ENCODE results near the gene ZNF18. TPM values are rescaled to one million over a fixed set of nuclear protein-coding genes. Genes with fewer than 3 reads are reported as not detected.
"Not testable (repeated sequence)": the region's sequence is repeated elsewhere in the genome, so short reads cannot be mapped to it uniquely, and the experiment has no call there.

The ZNF18 gene
- polyA plus RNA-seq, 4 donors = 10.8 to 12.4 (median 10.9) TPM

- no peak for DNase-seq (ENCODE audit: low read depth in 4 of 4, low spot score in 3 of 4)
Measured at GRCh38 chr17:11986942-11987329, 10.3 kb downstream of the ZNF18 start.

DNA sequence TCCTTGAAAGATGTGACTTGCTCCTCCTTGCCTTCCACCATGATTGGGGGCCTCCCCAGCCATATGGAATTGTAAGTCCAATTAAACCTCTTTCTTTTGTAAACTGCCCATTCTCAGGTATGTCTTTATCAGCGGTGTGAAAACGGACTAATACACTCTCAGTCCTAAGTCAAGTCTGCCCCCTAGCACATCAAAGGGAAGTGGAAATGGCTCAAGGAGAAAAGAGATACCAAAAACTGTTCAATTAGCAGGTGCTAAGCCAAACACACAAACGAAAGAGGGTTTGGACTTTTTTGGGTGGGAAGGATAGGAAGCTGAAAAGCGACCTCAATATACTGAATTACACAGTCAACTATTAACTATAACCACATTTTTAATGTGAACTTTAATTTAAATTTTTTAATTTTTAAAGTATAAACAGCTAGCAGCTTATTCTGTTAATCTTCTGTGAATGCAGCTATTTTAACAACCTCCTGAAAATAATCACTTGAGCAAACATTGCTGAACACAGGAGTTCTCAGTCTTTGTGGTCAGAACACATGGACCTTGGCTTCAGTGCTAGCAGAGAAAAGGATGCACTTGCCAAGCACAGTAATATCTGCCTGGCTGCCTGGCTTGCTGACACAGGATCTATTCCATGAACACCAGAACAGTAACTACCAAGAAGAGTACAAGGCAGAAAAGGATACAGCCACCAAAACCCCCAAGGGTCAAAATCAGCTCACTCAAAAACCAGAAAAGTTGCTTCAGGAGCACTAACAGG is 10.9 kb downstream of the ZNF18 start:
- no peak for DNase-seq (ENCODE audit: low read depth in 4 of 4, low spot score in 3 of 4)

- no peak for DNase-seq (ENCODE audit: low read depth in 4 of 4, low spot score in 3 of 4)
Measured at GRCh38 chr17:11981862-11982261, 15.4 kb downstream of the ZNF18 start.

GRCh38 chr17:11980813-11981212 is 16.5 kb downstream of the ZNF18 start:
- DNase-seq (ENCODE audit: low read depth in 4 of 4, low spot score in 3 of 4) = no peak

DNA sequence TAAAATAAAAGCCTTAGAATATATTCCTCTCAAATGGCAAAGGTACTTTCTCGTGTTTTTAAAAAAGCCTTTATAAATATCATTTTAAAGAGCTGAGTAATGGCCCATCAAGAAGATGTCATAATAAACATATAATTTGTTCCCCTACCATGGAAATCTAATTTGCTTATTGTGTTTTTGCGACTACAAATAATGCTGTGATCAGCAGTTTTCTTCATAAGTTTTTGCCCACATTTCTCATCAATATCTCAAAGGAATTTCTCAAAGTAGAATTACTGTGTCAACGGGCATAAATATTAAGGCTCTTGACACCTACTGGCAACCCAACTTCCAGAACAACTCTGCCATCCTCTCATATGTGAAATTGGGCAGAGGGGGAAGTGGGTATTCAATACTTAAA is 17.5 kb downstream of the ZNF18 start:
- no peak for DNase-seq (ENCODE audit: low read depth in 4 of 4, low spot score in 3 of 4)

GRCh38 chr17:11972741-11973140 is 24.5 kb downstream of the ZNF18 start:
- not testable (repeated sequence) for DNase-seq (ENCODE audit: low read depth in 4 of 4, low spot score in 3 of 4)

DNA sequence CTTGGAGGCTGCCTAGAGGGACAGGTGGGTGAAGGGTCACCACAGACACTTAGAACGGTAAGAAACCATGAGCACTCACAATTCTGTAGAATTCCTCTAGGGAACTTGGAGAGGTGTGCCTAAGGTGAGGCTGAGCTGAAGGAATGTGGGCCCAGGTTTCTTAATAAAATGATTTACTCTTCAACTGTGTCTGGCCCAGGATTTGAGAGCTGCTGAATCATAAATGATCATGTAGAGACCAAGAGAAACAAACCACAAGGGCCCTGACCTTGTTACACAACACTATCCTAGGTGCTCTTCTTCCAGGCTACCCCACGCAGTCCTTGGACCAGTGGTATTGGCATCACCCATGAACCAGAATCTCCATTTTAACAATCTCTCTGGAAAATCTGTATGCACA is 27.7 kb downstream of the ZNF18 start:
- no peak for DNase-seq (ENCODE audit: low read depth in 4 of 4, low spot score in 3 of 4)

- no peak for DNase-seq (ENCODE audit: low read depth in 4 of 4, low spot score in 3 of 4)
Measured at GRCh38 chr17:11954936-11955335, 42.3 kb downstream of the ZNF18 start.

GRCh38 chr17:11953924-11954323 is 43.4 kb downstream of the ZNF18 start:
- DNase-seq (ENCODE audit: low read depth in 4 of 4, low spot score in 3 of 4) = no peak

- no peak for DNase-seq (ENCODE audit: low read depth in 4 of 4, low spot score in 3 of 4)
Measured at GRCh38 chr17:11952610-11953009, 44.7 kb downstream of the ZNF18 start.

DNA sequence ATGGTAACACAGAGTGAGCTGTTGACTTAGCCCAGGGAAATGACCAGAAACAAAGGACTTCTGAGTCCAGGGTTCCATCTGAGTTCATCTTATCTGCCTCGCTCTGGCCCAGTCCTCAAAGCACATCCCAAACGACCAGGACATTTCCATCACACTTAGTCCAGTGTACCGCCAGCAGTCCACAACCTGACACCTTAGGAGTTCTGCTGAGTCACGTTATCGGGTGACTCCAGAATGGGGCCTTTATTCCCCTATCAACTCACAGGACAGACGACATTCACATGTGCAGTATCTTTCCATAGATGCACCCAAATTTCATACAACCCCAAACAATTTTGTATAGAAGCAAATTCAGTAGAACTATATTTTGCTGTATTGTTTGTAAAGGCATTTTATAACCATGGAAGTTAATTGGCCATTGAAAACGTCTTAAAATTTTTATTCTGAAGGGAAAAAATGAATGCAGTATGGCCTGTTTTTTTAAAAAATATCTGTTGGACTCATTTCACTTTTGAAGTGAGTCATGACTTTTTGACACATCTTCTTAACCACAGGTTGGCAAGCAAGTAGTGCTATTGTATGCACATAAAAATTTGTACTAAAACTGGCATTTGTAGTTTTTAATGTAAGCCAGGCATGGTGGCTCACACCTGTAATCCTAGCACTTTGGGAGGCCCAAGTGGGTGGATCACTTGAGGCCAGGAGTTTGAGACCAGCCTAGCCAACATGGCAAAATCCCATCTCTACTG is 46.3 kb downstream of the ZNF18 start:
- no peak for DNase-seq (ENCODE audit: low read depth in 4 of 4, low spot score in 3 of 4)

- not testable (repeated sequence) for DNase-seq (ENCODE audit: low read depth in 4 of 4, low spot score in 3 of 4)
Measured at GRCh38 chr17:11949571-11949970, 47.7 kb downstream of the ZNF18 start.

DNA sequence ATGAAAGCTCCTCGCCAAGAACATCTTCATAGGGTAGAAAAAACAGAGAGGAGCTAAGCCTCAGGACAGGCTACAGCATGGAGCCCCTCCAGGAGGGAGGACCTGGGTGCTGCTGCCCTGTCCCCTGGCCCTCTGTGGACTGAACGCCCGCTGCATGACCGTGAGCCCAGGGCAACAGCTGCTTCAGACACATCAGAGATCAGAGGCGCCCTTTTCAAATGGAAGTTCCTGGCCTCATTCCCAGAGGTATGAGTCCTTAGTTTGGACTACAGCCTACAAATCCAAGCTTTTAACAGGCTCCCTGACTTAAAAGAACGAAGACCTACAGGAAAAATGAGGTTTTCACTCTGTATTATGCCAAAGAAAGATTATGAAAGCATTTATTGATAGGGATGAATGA is 48.5 kb downstream of the ZNF18 start:
- DNase-seq (ENCODE audit: low read depth in 4 of 4, low spot score in 3 of 4) = no peak

- DNase-seq (ENCODE audit: low read depth in 4 of 4, low spot score in 3 of 4) = no peak
Measured at GRCh38 chr17:11944587-11944986, 52.7 kb downstream of the ZNF18 start.

- no peak for DNase-seq (ENCODE audit: low read depth in 4 of 4, low spot score in 3 of 4)
Measured at GRCh38 chr17:11943759-11944347, 53.4 kb downstream of the ZNF18 start.

DNA sequence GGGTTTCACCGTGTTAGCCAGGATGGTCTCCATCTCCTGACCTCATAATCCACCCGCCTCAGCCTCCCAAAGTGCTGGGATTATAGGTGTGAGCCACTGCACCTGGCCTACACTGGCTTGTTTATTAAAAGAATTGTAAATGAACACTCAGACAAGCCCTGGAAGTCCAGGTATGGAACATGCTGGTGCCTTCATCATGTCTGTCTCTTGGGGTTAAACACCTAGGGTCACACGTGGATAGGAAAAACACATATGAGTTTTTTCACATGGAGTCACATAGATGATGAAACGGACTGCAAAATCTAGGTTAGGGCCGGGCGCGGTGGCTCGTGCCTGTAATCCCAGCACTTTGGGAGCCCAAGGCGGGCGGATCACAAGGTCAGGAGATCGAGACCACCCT is 54.2 kb downstream of the ZNF18 start:
- DNase-seq (ENCODE audit: low read depth in 4 of 4, low spot score in 3 of 4) = not testable (repeated sequence)

DNA sequence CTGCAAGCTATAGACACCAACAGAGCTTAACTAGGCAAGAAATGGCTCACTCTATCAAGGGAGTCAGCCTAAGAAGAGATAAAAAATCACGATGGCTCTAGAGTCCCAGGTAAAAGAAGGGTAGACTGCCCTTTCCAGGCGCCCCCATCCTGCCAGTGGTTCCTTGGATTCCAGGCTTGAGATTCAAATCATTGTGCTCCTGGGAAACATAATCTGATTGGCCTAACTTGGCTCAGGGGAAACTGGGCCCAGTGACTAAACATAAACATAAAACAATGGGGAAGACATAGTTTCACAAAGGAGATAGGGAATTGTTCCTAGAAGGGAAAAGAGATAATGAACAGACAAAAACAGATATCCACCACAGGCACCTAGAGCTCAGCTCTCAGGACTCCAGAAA is 56.4 kb downstream of the ZNF18 start:
- DNase-seq (ENCODE audit: low read depth in 4 of 4, low spot score in 3 of 4) = no peak

DNA sequence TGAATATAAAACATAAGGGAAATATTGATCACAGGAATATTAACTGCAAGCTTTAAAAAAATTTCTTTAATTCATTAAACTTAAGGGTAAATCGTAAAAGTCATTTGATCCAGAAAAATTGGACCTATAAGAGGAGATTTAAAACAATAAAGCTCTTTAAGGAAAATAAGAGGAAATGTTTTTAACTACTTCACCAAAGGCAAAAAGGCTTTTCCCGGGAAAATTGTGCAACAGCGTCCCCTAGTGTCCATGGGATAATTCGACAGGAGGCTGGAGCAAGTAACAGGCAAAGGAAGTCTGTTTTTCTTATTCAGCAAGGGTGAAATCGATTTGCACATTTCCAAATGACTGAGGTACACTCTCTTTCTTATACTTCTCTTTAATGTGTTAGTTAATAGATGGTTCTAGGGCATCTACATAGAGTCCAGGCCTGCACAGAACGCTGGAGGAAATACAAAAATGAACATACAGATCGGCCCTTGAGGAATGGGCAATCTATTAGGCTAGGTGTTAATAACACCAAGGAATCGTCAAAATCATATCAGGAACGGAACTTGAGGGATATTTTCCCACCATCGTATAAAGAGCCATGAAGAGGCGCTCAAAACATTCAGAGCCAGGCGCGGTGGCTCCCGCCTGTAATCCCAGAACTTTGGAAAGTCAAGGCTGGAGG is 61.4 kb downstream of the ZNF18 start:
- DNase-seq (ENCODE audit: low read depth in 4 of 4, low spot score in 3 of 4) = peak; percentile 19 to 57 (median 46)

- no peak for DNase-seq (ENCODE audit: low read depth in 4 of 4, low spot score in 3 of 4)
Measured at GRCh38 chr17:11932337-11932898, 64.9 kb downstream of the ZNF18 start.

- DNase-seq (ENCODE audit: low read depth in 4 of 4, low spot score in 3 of 4) = no peak
Measured at GRCh38 chr17:11928436-11928835, 68.8 kb downstream of the ZNF18 start.

Measured in left renal pelvis (tissue), 4 donors.